Activated CD8-positive, alpha-beta memory T cell treated with anti-CD3 and anti-CD28 coated beads, Interleukin-2, amount 50 U/mL, for 24 hours (primary cell): ENCODE data around the gene KRTAP1-4.
"Not testable (repeated sequence)": the region's sequence is repeated elsewhere in the genome, so short reads cannot be mapped to it uniquely, and the experiment has no call there.

Experiments
- DNase-seq: peaks from one replicate; pipeline ENCODE4 v3.0.0-alpha.2; 2020; ENCODE audit errors: extremely low read depth

The KRTAP1-4 gene

GRCh38 chr17:41029633-41030245 is at the start of gene KRTAP1-4:
Gene KRTAP1-4, minus strand, starts transcription at chr17:41030195. Its CDS starts 117 bp downstream, at chr17:41030078.
- DNase-seq, result no peak

GRCh38 chr17:41076788-41077187 is 46.8 kb upstream of the KRTAP1-4 start:
- DNase-seq, result no peak

- no peak for DNase-seq
Measured at GRCh38 chr17:41073676-41074075, 43.7 kb upstream of the KRTAP1-4 start.

GRCh38 chr17:41071606-41072360 is 41.8 kb upstream of the KRTAP1-4 start:
- DNase-seq, result no peak

- DNase-seq, result no peak
Measured at GRCh38 chr17:41069031-41069430, 39.0 kb upstream of the KRTAP1-4 start.

- DNase-seq, result no peak
Measured at GRCh38 chr17:41067281-41067680, 37.3 kb upstream of the KRTAP1-4 start.

- DNase-seq, result no peak
Measured at GRCh38 chr17:41065829-41066624, 36.0 kb upstream of the KRTAP1-4 start, which contains the start of gene KRTAP2-4. Gene KRTAP2-4, minus strand, starts transcription at chr17:41065879. Its CDS starts 34 bp downstream, at chr17:41065845.

- DNase-seq, result not testable (repeated sequence)
Measured at GRCh38 chr17:41065016-41065689, 35.2 kb upstream of the KRTAP1-4 start.

GRCh38 chr17:41064301-41064700 is 34.3 kb upstream of the KRTAP1-4 start:
- DNase-seq, result no peak

- no peak for DNase-seq
Measured at GRCh38 chr17:41063449-41063848, 33.5 kb upstream of the KRTAP1-4 start.

GRCh38 chr17:41061964-41062363 is 32.0 kb upstream of the KRTAP1-4 start:
- DNase-seq, result no peak

- DNase-seq, result no peak
Measured at GRCh38 chr17:41060052-41060604, 30.1 kb upstream of the KRTAP1-4 start, which contains the start of gene KRTAP2-3. Gene KRTAP2-3, minus strand, starts transcription at chr17:41060114. Its CDS starts 64 bp downstream, at chr17:41060050.

GRCh38 chr17:41059276-41060051 is 29.5 kb upstream of the KRTAP1-4 start:
- not testable (repeated sequence) for DNase-seq

GRCh38 chr17:41058741-41059140 is 28.7 kb upstream of the KRTAP1-4 start:
- no peak for DNase-seq

GRCh38 chr17:41057547-41057946 is 27.6 kb upstream of the KRTAP1-4 start:
- no peak for DNase-seq

- DNase-seq, result not testable (repeated sequence)
Measured at GRCh38 chr17:41055130-41055529, 25.1 kb upstream of the KRTAP1-4 start, which contains the start of gene KRTAP2-2. Gene KRTAP2-2, minus strand, starts transcription at chr17:41055230. Its CDS starts 19 bp downstream, at chr17:41055211.

GRCh38 chr17:41054556-41054955 is 24.6 kb upstream of the KRTAP1-4 start:
- not testable (repeated sequence) for DNase-seq

GRCh38 chr17:41054025-41054424 is 24.0 kb upstream of the KRTAP1-4 start:
- DNase-seq, result no peak

- no peak for DNase-seq
Measured at GRCh38 chr17:41052566-41052965, 22.6 kb upstream of the KRTAP1-4 start.

GRCh38 chr17:41049110-41049509 is 19.1 kb upstream of the KRTAP1-4 start:
- no peak for DNase-seq
